DMS114 treated with DMSO at 0.1 percent for 48 hours (cell line): ENCODE results near the gene CHCHD3.
"Not testable (repeated sequence)": the region's sequence is repeated elsewhere in the genome, so short reads cannot be mapped to it uniquely, and the experiment has no call there.

Experiments used
- DNase-seq: peaks from one replicate; lab custom pipeline; 2025; ENCODE audit not compliant: unreplicated experiment; lab: John Stamatoyannopoulos, UW

Gene CHCHD3

GRCh38 chr7:132910657-132911056, 171.2 kb downstream of the CHCHD3 start:
- DNase-seq: no peak

GRCh38 chr7:132907380-132907940, 174.4 kb downstream of the CHCHD3 start:
- DNase-seq: no peak

DNA sequence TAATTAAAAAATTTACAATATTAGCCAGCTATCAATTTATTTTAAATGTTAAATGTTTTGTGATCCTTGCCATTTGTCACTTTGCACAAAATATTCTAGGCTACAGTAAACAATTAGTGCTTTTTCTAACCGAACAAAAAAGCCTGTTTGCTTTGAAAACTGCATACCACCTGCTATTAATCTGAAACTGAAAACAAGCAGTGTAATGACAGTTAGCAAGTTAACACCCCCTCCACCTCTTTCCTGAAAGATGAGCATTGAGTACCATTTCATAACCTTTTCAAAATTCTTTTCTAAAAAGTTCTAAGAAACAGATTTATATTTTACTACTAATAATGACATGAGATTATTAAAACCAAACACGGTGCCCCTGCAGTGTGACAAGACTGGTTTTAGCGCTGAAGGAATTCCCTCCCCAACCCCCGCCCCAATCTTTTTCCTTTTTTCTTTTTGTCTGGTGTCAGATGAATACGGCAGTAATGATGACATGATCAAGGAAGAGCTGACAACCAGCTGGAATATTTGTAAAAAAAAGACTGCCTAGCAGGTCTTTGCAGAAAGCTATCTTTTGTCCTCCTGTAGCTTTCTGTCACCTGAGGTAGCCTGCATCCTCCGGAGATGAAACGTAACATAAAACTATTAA, 175.6 kb downstream of the CHCHD3 start:
- DNase-seq: no peak

DNA sequence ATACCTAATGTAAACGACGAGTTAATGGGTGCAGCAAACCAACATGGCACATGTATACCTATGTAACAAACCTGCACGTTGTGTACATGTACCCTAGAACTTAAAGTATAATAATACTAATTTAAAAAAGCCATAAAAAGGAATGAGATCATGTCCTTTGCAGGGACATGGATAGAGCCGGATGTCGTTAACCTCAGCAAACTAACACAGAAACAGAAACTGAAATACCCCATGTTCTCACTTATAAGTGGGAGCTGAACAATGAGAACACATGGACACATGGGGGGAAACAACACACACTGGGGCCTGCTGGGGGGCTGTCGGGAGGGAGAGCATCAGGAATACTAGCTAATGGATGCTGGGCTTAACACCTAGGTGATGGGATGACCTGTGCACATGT, 176.8 kb downstream of the CHCHD3 start:
- not testable (repeated sequence) for DNase-seq

- DNase-seq: no peak
Measured at GRCh38 chr7:132904209-132904608, 177.7 kb downstream of the CHCHD3 start.

GRCh38 chr7:132902294-132902693, 179.6 kb downstream of the CHCHD3 start:
- DNase-seq: not testable (repeated sequence)

GRCh38 chr7:132901241-132901640, 180.6 kb downstream of the CHCHD3 start:
- no peak for DNase-seq

GRCh38 chr7:132899833-132900232, 182.1 kb downstream of the CHCHD3 start:
- DNase-seq: no peak

DNA sequence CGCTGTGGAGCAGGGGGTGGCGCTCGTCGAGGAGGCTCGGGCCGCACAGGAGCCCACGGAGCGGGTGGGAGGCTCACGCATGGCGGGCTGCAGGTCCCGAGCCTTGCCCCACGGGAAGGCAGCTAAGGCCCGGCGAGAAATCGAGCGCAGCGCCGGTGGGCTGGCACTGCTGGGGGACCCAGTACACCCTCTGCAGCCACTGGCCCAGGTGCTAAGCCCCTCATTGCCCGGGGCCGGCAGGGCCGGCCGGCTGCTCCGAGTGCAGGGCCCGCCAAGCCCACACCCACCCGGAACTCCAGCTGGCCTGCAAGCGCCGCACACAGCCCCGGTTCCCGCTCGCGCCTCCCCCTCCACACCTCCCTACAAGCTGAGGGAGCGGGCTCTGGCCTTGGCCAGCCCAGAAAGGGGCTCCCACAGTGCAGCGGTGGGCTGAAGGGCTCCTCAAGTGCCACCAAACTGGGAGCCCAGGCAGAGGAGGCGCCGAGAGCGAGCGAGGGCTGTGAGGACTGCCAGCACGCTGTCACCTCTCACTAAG, 183.2 kb downstream of the CHCHD3 start:
- not testable (repeated sequence) for DNase-seq

DNA sequence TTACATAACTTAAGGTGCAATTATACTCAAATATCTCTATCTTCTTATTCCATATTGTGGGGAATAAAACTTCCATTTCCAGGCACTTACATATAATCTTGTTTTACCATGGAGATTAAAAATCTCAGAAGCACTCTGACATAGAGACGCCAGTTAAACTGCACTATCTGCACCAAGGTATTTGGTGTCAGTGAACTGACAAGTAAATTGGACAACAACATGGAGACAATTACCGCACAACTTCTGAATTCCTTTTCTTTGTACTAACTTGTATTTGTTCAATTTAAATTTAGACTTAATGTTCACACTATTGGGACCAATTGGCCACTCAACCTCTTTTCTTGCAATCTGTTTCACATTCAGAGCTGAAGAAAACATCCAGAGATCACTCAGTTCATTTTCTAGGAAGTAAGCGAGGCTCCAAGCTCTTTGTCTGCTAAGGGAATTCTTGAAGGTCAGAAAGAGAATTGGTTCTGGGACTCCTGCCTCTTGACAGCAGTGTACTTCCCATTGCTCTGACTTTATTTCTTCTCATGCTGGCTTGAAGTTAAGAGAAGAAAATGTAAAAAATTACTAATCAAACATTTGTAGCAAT, 184.7 kb downstream of the CHCHD3 start:
- no peak for DNase-seq

DNA sequence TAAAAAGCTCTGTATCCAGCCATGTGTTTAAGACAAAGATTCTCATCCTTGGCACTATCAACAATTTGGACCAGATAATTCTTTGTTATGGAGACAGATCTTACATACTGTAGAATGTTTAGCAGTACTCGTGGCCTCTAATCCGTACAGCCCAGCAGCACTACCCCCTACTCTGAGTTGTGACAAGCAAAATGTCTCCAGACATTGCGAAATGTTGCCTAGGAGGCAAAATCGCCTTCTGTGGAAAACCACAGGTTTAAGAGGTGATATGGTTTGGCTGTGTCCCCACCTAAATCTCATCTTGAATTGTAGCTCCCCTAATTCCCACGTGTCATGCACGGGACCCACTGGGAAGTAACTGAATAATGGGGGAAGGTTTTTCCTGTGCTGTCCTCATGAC, 186.7 kb downstream of the CHCHD3 start:
- no peak for DNase-seq

DNA sequence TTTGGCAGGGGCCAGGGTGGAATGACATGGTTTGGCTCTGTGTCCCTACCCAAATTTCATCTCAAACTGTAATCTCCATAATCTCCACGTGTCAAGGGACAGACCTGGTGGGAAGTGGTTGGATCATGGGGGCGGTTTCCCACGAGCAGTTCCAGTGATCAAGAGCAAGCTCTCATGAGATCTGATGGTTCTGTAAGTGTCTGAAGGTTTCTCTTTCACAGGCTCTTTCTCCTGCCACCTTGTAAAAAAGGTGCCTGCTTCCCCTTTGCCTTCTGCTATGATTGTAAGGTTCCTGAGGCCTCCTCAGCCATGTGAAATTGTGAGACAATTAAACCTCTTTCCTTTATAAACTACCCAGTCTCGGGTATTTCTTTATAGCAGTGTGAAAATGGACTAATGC, 188.3 kb downstream of the CHCHD3 start:
- DNase-seq: no peak

GRCh38 chr7:132892744-132893143, 189.1 kb downstream of the CHCHD3 start:
- not testable (repeated sequence) for DNase-seq

DNA sequence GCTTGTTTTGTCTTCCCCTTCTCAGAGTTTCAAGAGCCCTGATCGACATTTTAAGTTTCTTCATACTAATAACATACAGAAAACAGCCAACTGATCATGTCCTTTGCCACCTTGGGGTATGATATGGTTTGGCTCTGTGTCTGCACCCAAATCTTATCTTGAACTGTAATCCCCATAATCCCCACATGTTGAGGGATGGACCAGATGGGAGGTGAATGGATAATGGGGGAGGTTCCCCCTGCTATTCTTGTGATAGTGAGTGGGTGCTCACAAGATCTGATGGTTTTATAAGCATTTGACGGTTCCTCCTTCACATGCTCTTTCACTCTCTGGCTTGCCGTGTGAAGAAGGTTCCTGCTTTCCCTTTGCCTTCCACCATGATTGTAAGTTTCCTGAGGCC, 190.3 kb downstream of the CHCHD3 start:
- no peak for DNase-seq

DNA sequence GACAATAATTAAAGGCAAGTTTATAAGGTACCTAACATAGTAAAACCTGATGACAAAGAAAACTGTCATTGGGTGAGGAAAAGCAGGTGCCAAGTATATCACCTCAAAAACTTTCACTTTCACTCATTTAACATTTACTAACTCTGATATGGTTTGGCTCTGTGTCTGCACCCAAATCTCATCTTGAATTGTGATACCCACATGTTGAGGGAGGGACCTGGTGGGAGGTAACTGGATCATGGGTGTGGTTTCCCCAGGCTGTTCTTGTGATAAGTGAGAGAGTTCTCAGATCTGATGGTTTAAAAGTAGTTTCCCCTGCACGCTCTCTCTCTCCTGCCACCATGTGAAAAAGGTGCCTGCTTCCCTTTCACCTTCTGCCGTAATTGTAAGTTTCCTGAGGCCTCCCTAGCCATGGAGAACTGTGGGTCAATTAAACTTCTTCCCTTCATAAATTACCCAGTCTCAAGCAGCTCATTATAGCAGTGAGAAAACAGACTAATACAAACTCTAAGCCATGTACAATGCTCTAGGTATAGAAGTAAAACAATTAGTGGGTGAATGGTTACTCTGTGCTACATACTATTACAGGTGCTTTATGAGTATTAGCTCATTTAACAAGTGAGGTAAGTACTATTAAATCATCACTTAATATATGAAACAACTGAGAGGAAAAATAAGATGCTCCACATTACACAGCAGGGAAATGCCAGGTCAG, 199.0 kb downstream of the CHCHD3 start:
- no peak for DNase-seq

GRCh38 chr7:132881317-132881716, 200.6 kb downstream of the CHCHD3 start:
- no peak for DNase-seq

DNA sequence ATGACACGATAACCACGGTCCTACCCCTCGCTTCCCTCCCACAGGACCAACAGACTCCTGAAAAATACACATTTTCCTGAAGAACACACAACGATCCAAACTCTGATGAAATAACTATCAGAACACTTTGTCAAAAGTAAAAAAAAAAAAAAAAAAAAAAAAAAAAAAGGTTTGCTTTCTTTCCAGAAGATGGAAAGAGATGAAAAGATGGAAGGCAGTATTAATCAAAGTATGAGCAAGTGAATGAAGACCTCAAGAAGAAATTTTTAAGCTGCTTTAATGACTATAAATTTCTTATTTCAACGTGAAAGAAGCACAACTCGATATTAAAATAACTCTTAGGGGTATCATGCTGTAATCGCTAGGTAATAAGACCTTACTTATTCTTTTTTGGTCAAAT, 202.3 kb downstream of the CHCHD3 start:
- DNase-seq: no peak

DNA sequence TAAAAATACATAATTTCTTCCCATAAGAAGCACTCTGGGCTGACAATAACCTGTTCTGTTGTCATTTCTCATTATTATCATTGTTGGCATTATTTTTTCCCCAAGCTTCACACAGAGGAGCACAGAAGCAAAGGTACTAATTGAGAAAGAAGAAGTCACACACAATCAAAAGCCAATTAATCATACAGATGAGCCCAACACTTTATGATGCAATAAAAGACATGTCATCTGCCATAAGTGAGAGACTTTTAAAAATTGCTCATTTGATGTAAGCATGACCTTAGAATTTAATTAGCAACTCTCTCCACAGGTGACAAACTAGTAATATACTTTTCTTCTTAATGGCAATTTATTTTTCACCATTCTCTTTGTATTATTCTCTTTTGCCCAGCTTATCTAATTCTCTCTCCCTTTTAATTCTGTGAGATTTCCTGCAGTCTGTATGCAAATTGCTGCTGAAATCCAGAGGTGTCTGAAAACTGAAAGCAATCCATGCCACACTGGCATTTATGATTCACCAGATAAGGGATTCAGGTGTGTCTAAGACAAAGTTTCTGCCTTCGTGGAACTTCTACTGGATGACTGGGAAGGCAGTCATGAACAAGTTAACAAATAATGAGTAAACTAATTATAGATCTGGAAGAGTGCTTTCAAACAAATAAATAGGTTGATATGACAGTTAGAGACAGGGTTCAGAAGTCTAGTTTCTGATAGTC, 203.5 kb downstream of the CHCHD3 start:
- no peak for DNase-seq

DNA sequence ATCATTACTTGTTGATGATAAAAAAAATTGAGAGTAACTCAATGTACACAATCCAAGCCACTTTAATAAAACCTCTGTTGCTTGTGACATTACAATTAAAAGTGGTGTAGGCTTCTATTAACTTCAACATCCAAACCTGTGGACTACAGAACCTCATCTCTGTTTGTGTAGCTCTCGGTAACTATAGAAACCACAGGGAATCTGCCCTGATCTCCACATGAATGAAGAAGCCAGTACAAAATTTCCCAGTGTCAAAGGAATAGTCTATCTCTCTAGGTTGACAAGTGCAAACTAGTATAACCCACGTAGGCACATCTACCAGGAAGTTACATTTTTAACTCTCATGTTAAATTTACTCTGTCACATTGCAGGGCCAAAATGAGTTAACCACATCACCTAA, 204.3 kb downstream of the CHCHD3 start:
- no peak for DNase-seq

DNA sequence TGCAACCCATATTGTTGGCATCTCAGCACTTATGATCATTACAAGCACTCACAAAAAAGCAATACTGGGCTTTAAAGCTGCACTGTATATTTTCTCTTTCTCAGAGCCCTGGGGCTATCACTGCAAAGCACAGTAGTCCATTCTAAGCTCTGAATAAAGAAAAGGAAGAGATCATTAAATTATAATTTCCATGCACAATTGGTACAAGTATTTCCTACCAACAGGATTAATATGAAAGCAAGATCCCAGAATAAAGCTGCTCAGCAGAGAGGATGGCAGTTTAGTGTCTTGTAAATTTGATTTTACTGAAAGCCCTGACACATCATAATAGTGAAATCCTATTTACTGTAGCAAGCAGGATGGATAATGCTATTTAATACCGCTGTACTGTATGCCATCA, 205.3 kb downstream of the CHCHD3 start:
- no peak for DNase-seq

DNA sequence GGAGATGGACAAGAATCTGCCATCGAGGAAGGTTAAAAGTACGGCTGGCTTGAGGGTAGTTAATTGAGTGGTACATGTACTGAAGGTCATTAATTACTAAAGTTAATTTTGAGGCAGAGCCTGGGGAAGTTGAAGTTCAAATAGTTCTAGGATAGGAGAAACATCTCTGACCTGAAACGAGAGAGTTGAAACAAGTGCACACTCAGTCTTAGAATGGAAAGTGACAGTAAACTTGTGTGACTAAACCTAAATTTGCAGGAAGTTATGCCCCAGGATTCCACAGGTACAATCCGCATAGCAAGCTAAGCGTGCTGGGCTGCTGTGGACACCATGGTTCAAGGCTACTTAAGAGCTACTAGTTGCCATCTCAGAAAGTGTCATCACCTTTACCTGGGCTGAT, 209.9 kb downstream of the CHCHD3 start:
- DNase-seq: no peak
